ENCODE data around the gene CNTNAP2. TPM values are rescaled to one million over a fixed set of nuclear protein-coding genes. Genes with fewer than 3 reads are reported as not detected.
"Not testable (repeated sequence)": the region's sequence is repeated elsewhere in the genome, so short reads cannot be mapped to it uniquely, and the experiment has no call there.

Gene CNTNAP2
- total RNA-seq, 1 experiment from 2014 or later: 0.03 TPM

DNA sequence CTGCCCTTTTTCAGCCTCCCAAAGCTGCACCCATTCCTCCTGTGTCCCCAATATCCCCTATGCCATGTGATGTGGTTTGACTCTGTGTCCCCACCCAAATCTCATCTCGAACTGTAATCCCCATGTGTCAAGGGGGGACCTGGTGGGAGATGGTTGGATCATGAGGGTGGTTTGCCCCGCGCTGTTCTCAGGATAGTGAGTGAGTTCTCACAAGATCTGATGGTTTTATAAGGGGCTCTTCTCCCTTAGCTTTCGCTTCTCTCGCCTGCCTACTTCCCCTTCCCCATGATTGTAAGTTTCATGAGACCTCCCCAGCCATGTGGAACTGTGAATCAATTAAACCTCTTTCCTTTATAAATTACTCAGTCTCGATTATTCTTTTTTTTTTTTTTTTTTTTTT, 2185.8 kb downstream of the CNTNAP2 start:
- H3K4me1 ChIP-seq (ENCODE audit: control insufficient read depth, insufficient read depth, low read length); BruUV-seq (replicated peaks); H3K36me3 ChIP-seq (ENCODE audit: control insufficient read depth, insufficient read depth, low read length); POLR2A ChIA-PET; H3K9me3 ChIP-seq (ENCODE audit: control insufficient read depth, insufficient read depth, low read depth, low read length); ATAC-seq; DNase-seq (ENCODE audit: low read depth, low spot score); H3K27ac ChIP-seq (ENCODE audit: low read length); intact Hi-C loops (cut with micrococcal nuclease; ENCODE audit: unreplicated experiment); in situ Hi-C loops (cut with HindIII; ENCODE audit: low pct_unique_long_range_greater_than_20kb, low sequenced_read_pairs); CTCF ChIA-PET; H3K27me3 ChIP-seq (ENCODE audit: control insufficient read depth, insufficient read depth, low read length); H3K4me3 ChIP-seq (ENCODE audit: low read depth in 2 of 2, low read length in 2 of 2): not testable (repeated sequence)

DNA sequence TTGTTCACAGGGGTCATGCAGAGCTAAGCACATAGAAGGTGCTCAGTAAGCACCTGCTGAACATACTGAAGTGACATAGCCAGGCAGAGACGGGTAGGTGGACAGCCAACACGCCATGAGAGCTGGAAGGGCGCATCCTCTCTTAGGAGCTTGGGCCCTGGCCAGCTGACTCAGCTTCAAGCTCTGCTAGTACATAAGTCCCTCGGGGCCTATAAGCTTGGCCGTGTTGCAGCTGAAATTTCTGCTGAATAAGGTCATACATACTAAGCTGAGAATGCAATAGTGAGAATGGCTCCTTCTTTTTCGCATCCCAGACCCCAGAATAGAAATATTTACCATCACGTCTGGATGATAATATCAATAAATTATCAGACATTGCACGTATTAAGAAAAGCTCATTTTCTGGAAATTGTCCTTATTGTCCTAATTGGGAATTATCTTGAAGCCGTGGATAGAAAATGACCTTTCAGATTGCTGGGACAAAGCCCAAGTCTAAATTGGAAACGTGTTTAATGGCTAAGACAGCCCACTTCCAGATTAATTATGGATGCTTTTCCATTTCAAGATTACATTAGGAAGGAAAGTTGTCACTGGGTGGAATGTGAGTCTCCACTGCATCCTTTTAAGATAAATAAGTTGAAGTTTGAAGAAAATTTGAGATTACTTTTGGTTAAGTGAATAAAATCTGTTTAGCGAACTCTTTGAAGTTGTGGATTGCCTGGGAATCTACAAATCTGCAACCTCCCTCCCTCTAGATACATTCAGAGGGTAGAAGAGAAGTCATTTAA, 2186.9 kb downstream of the CNTNAP2 start:
- TF ChIP-seq POLR2AphosphoS5 (IDR thresholded peaks at IDR 0.05; ENCODE audit: low read depth, low read length) (no peak), SIN3A (IDR thresholded peaks at IDR 0.05; ENCODE audit: borderline replicate concordance, insufficient read depth, low read depth, low read length) (no peak), TCF7L2 (IDR thresholded peaks at IDR 0.05; ENCODE audit: low read depth, low read length) (no peak)
- TF ChIP-seq, protein P1, sequence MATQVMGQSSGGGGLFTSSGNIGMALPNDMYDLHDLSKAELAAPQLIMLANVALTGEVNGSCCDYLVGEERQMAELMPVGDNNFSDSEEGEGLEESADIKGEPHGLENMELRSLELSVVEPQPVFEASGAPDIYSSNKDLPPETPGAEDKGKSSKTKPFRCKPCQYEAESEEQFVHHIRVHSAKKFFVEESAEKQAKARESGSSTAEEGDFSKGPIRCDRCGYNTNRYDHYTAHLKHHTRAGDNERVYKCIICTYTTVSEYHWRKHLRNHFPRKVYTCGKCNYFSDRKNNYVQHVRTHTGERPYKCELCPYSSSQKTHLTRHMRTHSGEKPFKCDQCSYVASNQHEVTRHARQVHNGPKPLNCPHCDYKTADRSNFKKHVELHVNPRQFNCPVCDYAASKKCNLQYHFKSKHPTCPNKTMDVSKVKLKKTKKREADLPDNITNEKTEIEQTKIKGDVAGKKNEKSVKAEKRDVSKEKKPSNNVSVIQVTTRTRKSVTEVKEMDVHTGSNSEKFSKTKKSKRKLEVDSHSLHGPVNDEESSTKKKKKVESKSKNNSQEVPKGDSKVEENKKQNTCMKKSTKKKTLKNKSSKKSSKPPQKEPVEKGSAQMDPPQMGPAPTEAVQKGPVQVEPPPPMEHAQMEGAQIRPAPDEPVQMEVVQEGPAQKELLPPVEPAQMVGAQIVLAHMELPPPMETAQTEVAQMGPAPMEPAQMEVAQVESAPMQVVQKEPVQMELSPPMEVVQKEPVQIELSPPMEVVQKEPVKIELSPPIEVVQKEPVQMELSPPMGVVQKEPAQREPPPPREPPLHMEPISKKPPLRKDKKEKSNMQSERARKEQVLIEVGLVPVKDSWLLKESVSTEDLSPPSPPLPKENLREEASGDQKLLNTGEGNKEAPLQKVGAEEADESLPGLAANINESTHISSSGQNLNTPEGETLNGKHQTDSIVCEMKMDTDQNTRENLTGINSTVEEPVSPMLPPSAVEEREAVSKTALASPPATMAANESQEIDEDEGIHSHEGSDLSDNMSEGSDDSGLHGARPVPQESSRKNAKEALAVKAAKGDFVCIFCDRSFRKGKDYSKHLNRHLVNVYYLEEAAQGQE (IDR thresholded peaks at IDR 0.05; ENCODE audit: insufficient read depth in 1 of 2, low read depth in 2 of 2, low read length in 1 of 2): no peak
- TF ChIP-seq, protein P2, sequence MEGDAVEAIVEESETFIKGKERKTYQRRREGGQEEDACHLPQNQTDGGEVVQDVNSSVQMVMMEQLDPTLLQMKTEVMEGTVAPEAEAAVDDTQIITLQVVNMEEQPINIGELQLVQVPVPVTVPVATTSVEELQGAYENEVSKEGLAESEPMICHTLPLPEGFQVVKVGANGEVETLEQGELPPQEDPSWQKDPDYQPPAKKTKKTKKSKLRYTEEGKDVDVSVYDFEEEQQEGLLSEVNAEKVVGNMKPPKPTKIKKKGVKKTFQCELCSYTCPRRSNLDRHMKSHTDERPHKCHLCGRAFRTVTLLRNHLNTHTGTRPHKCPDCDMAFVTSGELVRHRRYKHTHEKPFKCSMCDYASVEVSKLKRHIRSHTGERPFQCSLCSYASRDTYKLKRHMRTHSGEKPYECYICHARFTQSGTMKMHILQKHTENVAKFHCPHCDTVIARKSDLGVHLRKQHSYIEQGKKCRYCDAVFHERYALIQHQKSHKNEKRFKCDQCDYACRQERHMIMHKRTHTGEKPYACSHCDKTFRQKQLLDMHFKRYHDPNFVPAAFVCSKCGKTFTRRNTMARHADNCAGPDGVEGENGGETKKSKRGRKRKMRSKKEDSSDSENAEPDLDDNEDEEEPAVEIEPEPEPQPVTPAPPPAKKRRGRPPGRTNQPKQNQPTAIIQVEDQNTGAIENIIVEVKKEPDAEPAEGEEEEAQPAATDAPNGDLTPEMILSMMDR (IDR thresholded peaks at IDR 0.05): no peak
- in situ Hi-C loops (cut with HindIII; ENCODE audit: low pct_unique_long_range_greater_than_20kb, low sequenced_read_pairs) (no loop called here), intact Hi-C loops (cut with micrococcal nuclease; ENCODE audit: unreplicated experiment) (no loop called here)
- no peaks in the 10 kb centered on the region for H3K4me1 ChIP-seq (ENCODE audit: control insufficient read depth, insufficient read depth, low read length)
- H3K27me3 ChIP-seq (ENCODE audit: control insufficient read depth, insufficient read depth, low read length): peaks cover 3% of the 10 kb centered on the region
- no peak for ATAC-seq
- H3K27ac ChIP-seq (ENCODE audit: low read length): no peak overlapping the region
- ChIA-PET CTCF (no interaction called here), POLR2A (no interaction called here)
- no peak for DNase-seq (ENCODE audit: low read depth, low spot score)
- no peaks in the 10 kb centered on the region for H3K36me3 ChIP-seq (ENCODE audit: control insufficient read depth, insufficient read depth, low read length)
- no peak overlapping the region for H3K4me3 ChIP-seq (ENCODE audit: low read depth in 2 of 2, low read length in 2 of 2)
- BruUV-seq (replicated peaks): no TSS peak
- no peaks in the 10 kb centered on the region for H3K9me3 ChIP-seq (ENCODE audit: control insufficient read depth, insufficient read depth, low read depth, low read length)

DNA sequence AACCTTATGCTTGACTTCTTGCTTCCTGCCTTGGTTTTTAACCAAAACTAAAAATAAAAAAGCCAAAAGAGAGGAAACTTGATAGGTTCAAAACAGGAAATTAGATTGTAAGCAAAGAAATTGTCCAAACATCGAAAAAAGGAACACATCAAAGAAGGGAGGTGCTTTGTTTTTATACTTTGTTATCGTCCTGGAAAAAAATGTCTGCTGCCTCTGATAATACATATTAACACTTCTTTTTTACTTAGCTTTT, 2187.4 kb downstream of the CNTNAP2 start:
- ATAC-seq (no peak), DNase-seq (ENCODE audit: low read depth, low spot score) (no peak)
- Histone ChIP-seq H3K27ac (ENCODE audit: low read length) (no peak overlapping the region), H3K4me1 (ENCODE audit: control insufficient read depth, insufficient read depth, low read length) (no peaks in the 10 kb centered on the region), H3K4me3 (ENCODE audit: low read depth in 2 of 2, low read length in 2 of 2) (no peak overlapping the region), H3K27me3 (ENCODE audit: control insufficient read depth, insufficient read depth, low read length) (peaks cover 3% of the 10 kb centered on the region), H3K9me3 (ENCODE audit: control insufficient read depth, insufficient read depth, low read depth, low read length) (no peaks in the 10 kb centered on the region), H3K36me3 (ENCODE audit: control insufficient read depth, insufficient read depth, low read length) (no peaks in the 10 kb centered on the region)
- in situ Hi-C loops (cut with HindIII; ENCODE audit: low pct_unique_long_range_greater_than_20kb, low sequenced_read_pairs) (no loop called here), intact Hi-C loops (cut with micrococcal nuclease; ENCODE audit: unreplicated experiment) (no loop called here)
- no TSS peak for BruUV-seq (replicated peaks)
- POLR2A ChIA-PET: no interaction called here
- TF ChIP-seq, protein P1 (IDR thresholded peaks at IDR 0.05; ENCODE audit: insufficient read depth in 1 of 2, low read depth in 2 of 2, low read length in 1 of 2): no peak
- TF ChIP-seq POLR2AphosphoS5 (IDR thresholded peaks at IDR 0.05; ENCODE audit: low read depth, low read length): no peak
- no peak for TF ChIP-seq SIN3A (IDR thresholded peaks at IDR 0.05; ENCODE audit: borderline replicate concordance, insufficient read depth, low read depth, low read length)
- TF ChIP-seq, protein P2 (IDR thresholded peaks at IDR 0.05): no peak
- no peak for TF ChIP-seq TCF7L2 (IDR thresholded peaks at IDR 0.05; ENCODE audit: low read depth, low read length)
- CTCF ChIA-PET: no interaction called here
